Activated T-helper 17 cell treated with anti-CD3 and anti-CD28 coated beads, Interleukin-2, amount 50 U/mL, for 72 hours (primary cell): ENCODE measurements around the gene LSAMP. TPM values are rescaled to one million over a fixed set of nuclear protein-coding genes. Genes with fewer than 3 reads are reported as not detected.

Experiments
- ATAC-seq: fragments of 150-1000 bp; cut with Tn5 transposase; replicated peaks from 2 replicates; pipeline ENCODE4 v1.10.0; 2021; ENCODE audit warnings: mild to moderate bottlenecking, moderate library complexity
- H3K27ac Mint-ChIP-seq: one replicate; pipeline ENCODE4 v1.8.0; 2022; ENCODE audit warnings: mixed read lengths
- H3K27me3 Mint-ChIP-seq: one replicate; pipeline ENCODE4 v1.8.0; 2022; ENCODE audit warnings: mixed read lengths
- H3K36me3 Mint-ChIP-seq: one replicate; pipeline ENCODE4 v1.8.0; 2022; ENCODE audit warnings: low read depth, mild to moderate bottlenecking, mixed read lengths
- H3K4me1 Mint-ChIP-seq: one replicate; pipeline ENCODE4 v1.8.0; 2022; ENCODE audit warnings: mixed read lengths
- H3K4me3 Mint-ChIP-seq: one replicate; pipeline ENCODE4 v1.8.0; 2022; ENCODE audit warnings: mild to moderate bottlenecking, mixed read lengths
- H3K9me3 Mint-ChIP-seq: one replicate; pipeline ENCODE4 v1.8.0; 2022; ENCODE audit warnings: mixed read lengths
- total RNA-seq, 2 donors: library from RNA; stranded (reverse); gene quantifications; one replicate each; pipeline ENCODE4 v1.2.3, GENCODE V29; 2022

The LSAMP gene
- total RNA-seq, 2 donors from 2014 or later, result not detected

DNA sequence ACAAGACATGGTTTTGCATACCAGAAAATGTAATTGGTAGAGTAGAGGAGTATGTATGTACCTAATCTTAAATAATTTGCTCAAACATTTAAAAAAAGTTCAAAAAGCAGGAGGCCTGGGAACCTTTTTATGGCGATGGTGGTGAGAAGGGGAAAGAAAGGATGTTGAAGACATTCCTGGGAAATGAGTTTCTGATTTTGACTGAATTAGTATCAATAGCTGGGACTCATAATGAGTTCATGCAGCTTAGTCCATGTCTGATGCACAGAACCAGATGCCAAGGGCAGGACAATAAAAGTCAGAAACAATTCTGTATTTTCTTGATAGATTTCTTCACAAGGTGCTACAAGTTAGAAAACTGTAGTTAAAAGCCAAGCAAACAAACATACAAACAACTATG lies 426.6 kb downstream of the LSAMP start:
- no peak overlapping the region for H3K4me3 Mint-ChIP-seq
- no peaks in the 10 kb centered on the region for H3K4me1 Mint-ChIP-seq
- H3K9me3 Mint-ChIP-seq, result no peaks in the 10 kb centered on the region
- no peak for ATAC-seq
- H3K27ac Mint-ChIP-seq, result no peak overlapping the region
- H3K36me3 Mint-ChIP-seq, result no peaks in the 10 kb centered on the region
- H3K27me3 Mint-ChIP-seq, result peaks cover 5% of the 10 kb centered on the region

DNA sequence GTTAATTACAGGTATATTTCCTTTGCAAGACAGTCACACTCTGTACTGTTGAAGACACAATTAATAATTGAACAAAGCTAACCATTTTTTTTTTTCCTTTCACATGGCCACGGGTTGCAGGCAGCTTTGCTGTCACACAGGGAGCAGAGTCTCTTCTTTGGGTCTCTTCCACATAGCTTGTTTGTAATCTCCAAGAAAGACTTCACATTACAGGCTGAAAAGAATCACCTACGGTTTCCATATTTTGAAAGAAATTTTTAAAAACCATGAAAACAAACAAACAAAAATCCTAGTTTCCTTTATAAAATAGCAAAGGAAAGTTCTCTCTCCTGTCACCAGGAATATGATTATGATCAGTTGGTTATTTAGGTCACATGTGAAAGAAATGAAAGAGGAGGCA lies 429.4 kb downstream of the LSAMP start:
- no peak for ATAC-seq
- Mint-ChIP-seq H3K27me3 (peaks cover 4% of the 10 kb centered on the region), H3K27ac (no peak overlapping the region), H3K36me3 (no peaks in the 10 kb centered on the region), H3K4me3 (no peak overlapping the region), H3K4me1 (no peaks in the 10 kb centered on the region), H3K9me3 (no peaks in the 10 kb centered on the region)

DNA sequence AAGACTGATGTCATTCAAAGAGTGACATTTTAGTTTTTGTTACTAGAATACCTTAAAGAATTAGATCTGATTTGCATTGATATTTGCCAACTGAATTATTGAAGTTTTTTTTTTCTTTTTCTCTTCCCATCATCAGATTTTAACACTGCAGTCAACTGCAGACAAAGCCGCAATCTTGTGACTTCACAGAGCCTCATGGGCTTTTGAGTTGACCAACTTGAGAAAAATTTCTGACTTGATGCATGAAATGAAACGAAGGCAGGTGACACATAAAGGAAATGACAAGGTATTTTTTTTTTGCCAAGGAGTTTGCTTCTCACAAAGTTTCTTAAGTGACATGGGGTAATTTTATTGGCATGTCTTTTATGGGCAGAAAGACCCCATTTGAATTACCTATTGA lies 438.3 kb downstream of the LSAMP start:
- H3K27me3 Mint-ChIP-seq, result peaks cover 5% of the 10 kb centered on the region
- H3K27ac Mint-ChIP-seq, result no peak overlapping the region
- H3K36me3 Mint-ChIP-seq, result no peaks in the 10 kb centered on the region
- ATAC-seq, result no peak
- H3K4me3 Mint-ChIP-seq, result no peak overlapping the region
- H3K9me3 Mint-ChIP-seq, result no peaks in the 10 kb centered on the region
- H3K4me1 Mint-ChIP-seq, result no peaks in the 10 kb centered on the region

DNA sequence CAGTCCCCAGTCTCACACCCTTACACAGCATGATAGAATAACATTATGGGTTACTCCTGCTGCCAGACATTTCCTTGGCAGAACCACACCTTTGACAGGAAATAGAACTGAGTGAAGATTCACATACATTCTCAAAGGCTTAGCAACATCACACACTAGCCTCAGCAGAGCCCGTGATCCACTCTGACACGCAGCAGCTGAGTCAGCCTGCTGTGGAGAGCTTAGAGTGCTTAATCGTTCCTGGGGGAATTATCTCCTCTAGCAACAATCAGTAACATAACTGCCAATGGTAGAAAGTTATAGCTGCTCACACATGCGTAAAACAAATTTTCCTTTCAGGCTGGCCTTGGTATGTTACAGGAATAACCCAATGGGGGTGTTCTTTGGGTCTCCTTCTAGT lies 439.9 kb downstream of the LSAMP start:
- H3K36me3 Mint-ChIP-seq, result no peaks in the 10 kb centered on the region
- ATAC-seq, result no peak
- H3K4me1 Mint-ChIP-seq, result no peaks in the 10 kb centered on the region
- H3K27ac Mint-ChIP-seq, result no peak overlapping the region
- H3K9me3 Mint-ChIP-seq, result no peaks in the 10 kb centered on the region
- peaks cover 5% of the 10 kb centered on the region for H3K27me3 Mint-ChIP-seq
- H3K4me3 Mint-ChIP-seq, result no peak overlapping the region

DNA sequence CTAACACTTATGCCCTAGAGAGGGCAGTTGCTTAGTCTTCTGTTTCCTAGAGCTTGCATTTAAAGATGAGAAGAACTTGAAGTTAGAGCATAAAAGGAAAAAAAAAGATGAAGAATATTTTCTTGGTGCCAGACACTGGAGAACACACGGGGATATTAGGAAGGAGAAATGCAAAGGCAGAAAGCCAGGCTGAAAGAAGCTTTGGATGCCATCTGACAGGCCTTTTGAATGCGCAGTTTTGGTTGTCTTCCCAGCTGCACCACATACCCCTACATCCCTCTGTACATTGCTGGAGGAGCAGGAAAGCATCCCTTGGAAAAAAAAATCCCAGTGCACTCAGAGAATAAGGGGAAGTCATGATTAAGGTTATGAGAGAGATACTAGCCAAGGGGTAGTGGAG lies 443.1 kb downstream of the LSAMP start:
- Mint-ChIP-seq H3K4me1 (no peaks in the 10 kb centered on the region), H3K27ac (no peak overlapping the region), H3K9me3 (peaks cover 4% of the 10 kb centered on the region), H3K36me3 (no peaks in the 10 kb centered on the region), H3K27me3 (peaks cover 10% of the 10 kb centered on the region), H3K4me3 (no peak overlapping the region)
- no peak for ATAC-seq

DNA sequence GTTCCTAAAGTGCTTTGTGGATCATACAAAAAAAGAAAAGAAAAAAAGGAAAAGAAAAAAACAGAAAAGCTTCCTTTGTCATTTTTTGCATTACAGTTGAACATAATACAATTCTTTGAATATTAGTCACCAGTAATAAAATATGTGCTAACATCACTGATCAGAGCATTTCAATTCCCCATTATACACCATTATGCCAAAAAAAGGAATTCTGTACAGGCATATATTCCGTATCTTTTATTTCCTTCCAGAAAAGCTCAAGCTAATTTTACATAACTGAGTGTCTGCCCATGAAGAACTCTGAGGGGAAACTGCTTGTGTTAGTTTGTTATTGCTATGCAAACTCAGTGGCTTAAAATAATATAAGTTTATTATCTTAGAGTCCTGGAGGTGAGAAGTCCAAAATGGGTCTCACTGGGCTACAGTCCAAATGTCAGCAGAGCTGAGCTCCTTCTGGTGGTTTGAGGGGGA lies 444.1 kb downstream of the LSAMP start:
- no peak overlapping the region for H3K4me3 Mint-ChIP-seq
- peaks cover 10% of the 10 kb centered on the region for H3K27me3 Mint-ChIP-seq
- H3K4me1 Mint-ChIP-seq, result no peaks in the 10 kb centered on the region
- ATAC-seq, result no peak
- no peak overlapping the region for H3K27ac Mint-ChIP-seq
- peaks cover 4% of the 10 kb centered on the region for H3K9me3 Mint-ChIP-seq
- H3K36me3 Mint-ChIP-seq, result no peaks in the 10 kb centered on the region

DNA sequence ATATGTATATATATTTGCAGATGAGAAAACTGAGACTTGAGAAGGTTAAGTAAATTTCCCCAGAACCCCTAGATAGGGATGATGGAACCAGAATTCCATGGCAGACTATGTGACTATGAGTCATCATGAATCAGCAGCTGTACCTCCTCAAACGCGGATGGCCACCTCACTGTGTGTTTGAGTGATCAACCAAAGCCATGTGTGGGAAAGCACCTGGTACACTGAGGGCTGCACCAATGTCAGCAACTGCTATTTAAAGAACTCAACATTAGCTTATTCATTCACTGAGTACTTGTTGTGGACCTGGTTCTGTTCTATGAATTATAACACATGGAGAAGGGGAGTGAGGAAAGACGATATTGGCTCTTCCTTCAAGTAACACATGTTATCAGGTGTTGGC lies 445.0 kb downstream of the LSAMP start:
- no peak overlapping the region for H3K4me3 Mint-ChIP-seq
- peaks cover 4% of the 10 kb centered on the region for H3K9me3 Mint-ChIP-seq
- no peaks in the 10 kb centered on the region for H3K4me1 Mint-ChIP-seq
- no peaks in the 10 kb centered on the region for H3K36me3 Mint-ChIP-seq
- H3K27me3 Mint-ChIP-seq, result peaks cover 5% of the 10 kb centered on the region
- no peak overlapping the region for H3K27ac Mint-ChIP-seq
- no peak for ATAC-seq

DNA sequence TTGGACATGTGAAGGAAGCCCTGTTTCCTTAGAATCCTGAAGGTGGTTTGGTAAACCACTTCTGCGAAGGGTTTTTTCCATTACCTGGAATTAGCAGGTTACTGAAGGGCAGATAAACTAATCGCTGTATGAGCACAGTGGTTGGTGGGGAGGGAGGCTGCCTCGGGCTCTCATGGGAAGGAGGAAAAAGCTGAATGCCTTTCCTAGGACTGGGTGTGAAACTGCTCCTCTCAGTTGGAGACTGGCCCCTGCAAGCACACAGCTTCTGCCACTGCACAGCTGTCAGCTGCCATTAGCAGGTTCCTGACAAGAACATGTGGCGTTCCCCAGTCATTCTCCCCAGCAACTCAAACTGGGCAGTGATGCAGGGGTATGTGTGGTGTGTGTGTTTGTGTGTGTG lies 445.7 kb downstream of the LSAMP start:
- Mint-ChIP-seq H3K27me3 (peaks cover 5% of the 10 kb centered on the region), H3K27ac (no peak overlapping the region), H3K4me3 (no peak overlapping the region), H3K4me1 (no peaks in the 10 kb centered on the region), H3K36me3 (no peaks in the 10 kb centered on the region), H3K9me3 (peaks cover 4% of the 10 kb centered on the region)
- ATAC-seq, result no peak

DNA sequence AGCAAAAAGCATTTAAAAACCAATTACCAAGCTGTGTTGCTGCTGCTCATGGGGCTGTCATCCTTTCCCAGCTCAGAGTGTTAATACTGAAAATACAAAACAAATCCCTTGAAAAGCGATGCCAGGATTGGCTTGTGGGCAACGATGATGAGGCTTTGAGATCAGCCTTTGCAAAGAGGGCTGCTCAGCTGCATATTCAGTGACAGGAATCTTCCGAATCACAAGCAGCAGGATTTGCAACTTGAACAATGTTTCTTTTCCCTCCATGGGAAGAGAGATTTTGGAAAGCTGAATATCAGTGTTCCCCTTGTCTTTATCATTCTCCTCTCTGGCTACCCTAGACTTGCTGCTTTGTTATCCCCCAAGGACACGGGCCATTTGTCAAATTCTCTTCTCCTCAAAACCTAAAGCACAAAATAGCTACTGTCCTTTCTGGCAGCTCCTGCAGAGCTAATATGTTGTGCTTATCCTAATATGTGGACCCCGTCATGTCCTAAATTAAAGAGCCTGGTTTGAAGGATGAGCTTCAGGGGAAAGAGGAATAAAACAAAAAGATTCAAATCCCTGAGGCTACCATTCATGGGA lies 446.2 kb downstream of the LSAMP start:
- Mint-ChIP-seq H3K4me1 (no peaks in the 10 kb centered on the region), H3K27me3 (peaks cover 5% of the 10 kb centered on the region), H3K9me3 (peaks cover 4% of the 10 kb centered on the region), H3K4me3 (no peak overlapping the region), H3K27ac (no peak overlapping the region), H3K36me3 (no peaks in the 10 kb centered on the region)
- ATAC-seq, result no peak

DNA sequence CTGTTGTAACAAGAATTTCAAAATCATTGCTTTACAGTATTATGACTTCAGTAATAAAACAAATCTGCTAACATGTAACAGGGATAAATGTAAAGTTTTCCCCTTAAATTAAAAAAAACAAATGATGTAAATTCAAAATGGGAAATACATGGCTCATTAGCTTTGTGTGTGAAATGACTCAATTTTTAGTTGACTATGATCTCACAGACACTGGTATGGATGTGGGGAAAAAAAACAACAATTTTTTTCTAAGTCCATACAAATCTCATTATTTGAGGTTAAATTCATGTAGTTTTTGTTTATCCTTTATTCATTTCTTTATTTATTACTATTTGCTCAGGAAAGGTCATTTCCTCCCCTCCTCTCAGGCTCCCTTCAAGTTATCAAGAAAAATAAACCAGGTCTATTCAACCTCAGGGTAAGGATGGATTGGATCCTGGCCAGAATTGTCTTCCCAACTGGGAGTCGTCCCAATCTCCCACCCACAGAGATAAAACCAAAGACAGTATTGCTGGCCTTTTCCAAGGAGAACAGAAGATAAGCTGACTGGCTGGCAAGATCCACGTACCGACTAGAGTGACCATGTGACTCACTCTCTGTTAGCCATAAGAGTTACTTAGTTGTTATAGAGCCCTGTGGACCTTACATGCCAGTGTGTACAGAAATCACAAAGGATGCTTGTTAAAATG lies 448.7 kb downstream of the LSAMP start:
- H3K4me3 Mint-ChIP-seq, result no peak overlapping the region
- no peak overlapping the region for H3K27ac Mint-ChIP-seq
- no peaks in the 10 kb centered on the region for H3K4me1 Mint-ChIP-seq
- H3K36me3 Mint-ChIP-seq, result no peaks in the 10 kb centered on the region
- peaks cover 4% of the 10 kb centered on the region for H3K9me3 Mint-ChIP-seq
- H3K27me3 Mint-ChIP-seq, result peaks cover 5% of the 10 kb centered on the region
- no peak for ATAC-seq

DNA sequence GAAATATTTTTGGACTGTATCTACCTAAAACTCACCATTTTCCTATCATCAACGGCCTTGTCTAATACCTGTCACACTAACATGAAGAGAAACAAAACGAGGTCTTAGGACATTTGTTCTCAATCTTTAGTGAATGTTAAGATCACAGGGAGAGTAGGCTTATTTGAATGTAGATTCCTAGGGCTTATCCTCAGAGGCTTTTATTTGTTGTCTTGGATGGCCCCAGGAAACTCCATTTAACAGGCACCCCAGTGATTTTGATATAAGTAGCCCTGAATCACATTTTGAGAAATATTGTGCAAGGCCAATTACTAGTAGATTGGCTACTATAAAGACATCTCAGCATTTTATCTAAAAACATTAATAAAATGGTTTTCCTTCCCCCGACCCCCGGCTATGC lies 454.6 kb downstream of the LSAMP start:
- no peak overlapping the region for H3K27ac Mint-ChIP-seq
- no peak for ATAC-seq
- no peak overlapping the region for H3K4me3 Mint-ChIP-seq
- H3K36me3 Mint-ChIP-seq, result no peaks in the 10 kb centered on the region
- H3K4me1 Mint-ChIP-seq, result no peaks in the 10 kb centered on the region
- no peaks in the 10 kb centered on the region for H3K27me3 Mint-ChIP-seq
- no peaks in the 10 kb centered on the region for H3K9me3 Mint-ChIP-seq

DNA sequence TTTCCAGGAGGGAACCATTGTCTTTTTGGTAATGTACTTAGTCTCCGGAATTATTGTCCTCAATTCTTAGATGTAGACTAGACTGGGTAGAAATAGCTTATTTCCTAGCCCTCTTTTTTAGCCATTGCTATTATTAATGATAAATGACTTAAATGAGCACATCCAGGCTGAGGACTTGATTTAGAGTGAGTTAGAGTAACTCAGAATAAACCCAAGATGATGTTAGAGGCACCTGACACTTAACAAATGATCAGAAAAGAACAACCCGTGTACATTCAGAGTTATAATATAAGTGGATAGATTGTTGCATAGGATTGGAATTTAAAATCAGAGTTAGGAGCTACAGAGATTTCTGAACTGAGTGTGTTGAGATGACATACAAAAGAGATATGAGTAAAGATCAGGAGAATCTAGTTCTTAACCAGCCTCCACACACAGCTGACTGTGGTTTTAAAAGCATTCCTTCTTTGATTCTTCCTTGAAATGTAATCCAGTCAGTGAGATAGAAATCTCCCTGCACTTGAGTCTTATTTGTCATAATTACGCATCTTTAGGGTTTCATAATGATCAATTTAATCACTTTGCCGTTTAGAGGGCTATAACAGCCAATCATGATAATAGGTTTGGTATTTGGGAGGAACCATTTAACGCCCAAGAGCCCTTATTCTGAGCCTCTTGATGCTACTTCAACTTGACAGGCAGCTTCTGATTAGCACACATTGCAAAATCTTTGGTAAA lies 455.4 kb downstream of the LSAMP start:
- Mint-ChIP-seq H3K27me3 (no peaks in the 10 kb centered on the region), H3K4me3 (no peak overlapping the region), H3K4me1 (no peaks in the 10 kb centered on the region), H3K36me3 (no peaks in the 10 kb centered on the region), H3K27ac (no peak overlapping the region), H3K9me3 (no peaks in the 10 kb centered on the region)
- no peak for ATAC-seq

DNA sequence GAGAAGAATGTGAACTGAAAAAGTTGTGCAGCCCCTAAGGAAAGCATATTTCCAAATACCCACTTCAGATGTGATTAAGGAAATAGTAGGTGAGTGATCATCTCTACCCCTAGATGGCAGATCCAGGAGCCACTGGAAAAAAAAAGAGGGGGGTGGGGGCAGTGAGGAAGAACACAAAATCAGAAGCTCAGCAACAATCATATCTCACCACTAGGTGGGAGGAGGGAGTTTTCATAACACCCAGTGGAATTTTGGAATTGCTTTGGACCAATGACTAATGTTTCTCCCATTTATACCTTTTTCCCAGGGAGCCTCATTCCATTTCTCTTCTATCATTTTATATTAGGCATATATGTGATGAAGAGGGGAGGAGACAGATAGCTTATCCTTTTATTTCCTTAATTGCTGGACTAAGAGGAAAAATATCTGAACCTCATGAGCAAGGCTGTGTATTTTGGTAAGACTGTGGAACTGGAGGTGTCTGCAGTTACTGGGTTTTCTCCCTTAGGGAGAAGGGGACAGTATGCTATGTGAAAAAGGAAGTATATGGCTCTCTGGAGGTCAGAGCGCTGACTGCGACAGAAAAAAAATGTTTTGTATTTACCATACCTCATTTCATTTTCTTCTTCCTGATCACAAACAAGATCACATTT lies 458.6 kb downstream of the LSAMP start:
- Mint-ChIP-seq H3K4me1 (no peaks in the 10 kb centered on the region), H3K27me3 (no peaks in the 10 kb centered on the region), H3K4me3 (no peak overlapping the region)

DNA sequence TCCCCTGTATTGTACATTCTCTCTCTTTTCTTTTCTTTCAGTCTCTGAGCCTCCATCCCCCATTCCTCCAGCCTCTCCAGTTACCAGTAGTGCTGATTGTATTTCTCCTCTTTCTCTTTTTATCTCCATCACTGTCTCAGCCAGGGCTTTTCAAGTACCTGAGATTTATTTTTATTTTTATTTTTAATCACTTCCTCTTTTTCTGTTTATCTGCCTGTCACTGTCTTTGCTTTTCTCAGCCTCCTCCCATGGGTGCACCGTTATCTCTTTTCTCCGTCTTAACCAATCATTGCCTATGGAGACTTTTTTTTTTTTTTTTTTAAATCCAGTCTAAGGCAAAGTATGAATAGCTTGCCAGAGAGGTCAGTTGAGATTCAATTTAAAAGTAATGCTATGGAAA lies 462.7 kb downstream of the LSAMP start:
- no peak overlapping the region for H3K27ac Mint-ChIP-seq

More for the DNA sequence above, 458.6 kb downstream of the LSAMP start:
- Mint-ChIP-seq H3K27ac (no peak overlapping the region), H3K36me3 (no peaks in the 10 kb centered on the region), H3K9me3 (no peaks in the 10 kb centered on the region)
- no peak for ATAC-seq

DNA sequence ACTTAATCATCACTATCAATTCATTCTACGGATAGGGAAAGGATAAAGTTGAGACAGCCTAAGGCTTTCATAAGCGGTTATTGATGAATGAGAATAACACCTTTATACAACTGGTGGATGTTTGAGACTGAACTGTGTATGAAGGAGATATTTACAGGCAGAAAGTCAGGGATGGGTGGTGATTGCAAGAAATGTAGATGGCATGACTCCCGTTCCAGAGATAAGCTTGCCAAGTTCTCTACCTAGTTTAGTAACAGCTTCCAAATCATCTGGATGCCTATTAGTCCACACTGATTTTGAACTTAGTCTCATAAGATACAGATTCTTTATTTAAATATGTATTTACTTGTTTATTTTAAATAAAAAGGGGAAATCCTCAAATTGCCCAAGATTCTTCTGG lies 463.2 kb downstream of the LSAMP start:
- no peak for ATAC-seq
- Mint-ChIP-seq H3K4me3 (no peak overlapping the region), H3K9me3 (no peaks in the 10 kb centered on the region), H3K36me3 (no peaks in the 10 kb centered on the region), H3K27me3 (no peaks in the 10 kb centered on the region), H3K27ac (no peak overlapping the region), H3K4me1 (no peaks in the 10 kb centered on the region)

More for the DNA sequence above, 462.7 kb downstream of the LSAMP start:
- no peaks in the 10 kb centered on the region for H3K4me1 Mint-ChIP-seq
- no peak for ATAC-seq
- H3K36me3 Mint-ChIP-seq, result no peaks in the 10 kb centered on the region
- no peak overlapping the region for H3K4me3 Mint-ChIP-seq
- no peaks in the 10 kb centered on the region for H3K9me3 Mint-ChIP-seq
- H3K27me3 Mint-ChIP-seq, result no peaks in the 10 kb centered on the region
